ENCODE results near the gene HOXB5. TPM values are rescaled to one million over a fixed set of nuclear protein-coding genes. Genes with fewer than 3 reads are reported as not detected.

HOXB5 gene
- total RNA-seq, 2 donors from 2014 or later, result 11.0 to 22.7 TPM

DNA sequence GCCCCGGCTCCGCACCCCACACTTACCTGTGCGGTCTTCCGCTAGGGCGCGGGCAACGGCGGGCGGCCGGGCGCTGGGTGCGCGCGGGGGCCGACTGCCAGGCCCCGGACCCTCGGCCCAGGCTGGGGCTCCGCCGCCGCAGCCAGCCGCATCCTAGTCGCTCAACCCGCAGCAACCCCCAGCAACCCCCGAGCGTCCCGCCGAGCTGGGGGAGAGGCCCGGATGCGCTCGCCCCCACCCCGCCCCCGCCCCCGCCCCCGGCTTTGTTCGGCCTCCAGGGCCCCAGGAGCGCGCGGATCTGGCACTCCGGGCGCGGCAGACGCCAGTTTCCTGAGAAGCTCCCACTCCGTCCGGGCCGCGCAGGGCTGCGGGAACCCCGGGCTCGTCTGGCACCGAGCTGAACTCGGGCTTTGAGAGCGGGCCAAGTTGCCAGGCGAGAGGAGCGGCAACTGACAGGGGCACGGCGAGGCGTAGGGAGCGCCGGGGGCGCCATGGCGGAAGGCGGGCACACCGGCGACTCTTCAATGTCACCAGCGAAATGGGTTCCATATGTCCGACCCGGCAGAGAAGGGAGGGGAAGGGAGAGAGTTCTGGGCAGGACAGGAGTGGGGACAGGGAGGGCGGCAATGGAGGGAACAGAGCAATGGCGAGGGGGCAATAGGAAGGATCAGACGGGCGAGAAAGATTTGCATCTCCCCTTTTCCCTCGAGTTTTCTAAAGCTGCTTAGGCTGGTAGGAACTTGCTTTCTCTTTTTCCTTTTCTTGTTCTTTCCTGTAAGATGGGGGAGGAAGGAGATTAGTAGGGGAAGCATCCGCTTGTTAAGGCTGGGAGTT, 29.2 kb downstream of the HOXB5 start:
- peak overlapping the region; percentile 48 to 61 for H3K9ac ChIP-seq (ENCODE audit: low read depth in 2 of 2, low read length in 2 of 2)

GRCh38 chr17:48563867-48564187, 29.8 kb downstream of the HOXB5 start:
- no peak for DNase-seq
- TF ChIP-seq, protein P1, sequence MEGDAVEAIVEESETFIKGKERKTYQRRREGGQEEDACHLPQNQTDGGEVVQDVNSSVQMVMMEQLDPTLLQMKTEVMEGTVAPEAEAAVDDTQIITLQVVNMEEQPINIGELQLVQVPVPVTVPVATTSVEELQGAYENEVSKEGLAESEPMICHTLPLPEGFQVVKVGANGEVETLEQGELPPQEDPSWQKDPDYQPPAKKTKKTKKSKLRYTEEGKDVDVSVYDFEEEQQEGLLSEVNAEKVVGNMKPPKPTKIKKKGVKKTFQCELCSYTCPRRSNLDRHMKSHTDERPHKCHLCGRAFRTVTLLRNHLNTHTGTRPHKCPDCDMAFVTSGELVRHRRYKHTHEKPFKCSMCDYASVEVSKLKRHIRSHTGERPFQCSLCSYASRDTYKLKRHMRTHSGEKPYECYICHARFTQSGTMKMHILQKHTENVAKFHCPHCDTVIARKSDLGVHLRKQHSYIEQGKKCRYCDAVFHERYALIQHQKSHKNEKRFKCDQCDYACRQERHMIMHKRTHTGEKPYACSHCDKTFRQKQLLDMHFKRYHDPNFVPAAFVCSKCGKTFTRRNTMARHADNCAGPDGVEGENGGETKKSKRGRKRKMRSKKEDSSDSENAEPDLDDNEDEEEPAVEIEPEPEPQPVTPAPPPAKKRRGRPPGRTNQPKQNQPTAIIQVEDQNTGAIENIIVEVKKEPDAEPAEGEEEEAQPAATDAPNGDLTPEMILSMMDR (IDR thresholded peaks at IDR 0.05), result no peak
- Histone ChIP-seq H3K9ac (ENCODE audit: low read depth in 2 of 2, low read length in 2 of 2) (peak overlapping the region in 1 of 2 donors; percentile 61), H3K4me1 (peaks cover 21% of the 10 kb centered on the region), H3K9me3 (no peaks in the 10 kb centered on the region), H3K36me3 (no peaks in the 10 kb centered on the region), H3K4me3 (peak overlapping the region; percentile 14), H3K27me3 (no peaks in the 10 kb centered on the region), H3K27ac (peak overlapping the region; percentile 13)
- intact Hi-C loops (cut with DNase I), result no loop called here

More for the DNA sequence above, 29.2 kb downstream of the HOXB5 start:
- TF ChIP-seq, protein P1 (IDR thresholded peaks at IDR 0.05), result no peak
- Histone ChIP-seq H3K4me3 (peak overlapping the region; percentile 14), H3K9me3 (no peaks in the 10 kb centered on the region), H3K27me3 (no peaks in the 10 kb centered on the region), H3K36me3 (no peaks in the 10 kb centered on the region), H3K4me1 (peaks cover 21% of the 10 kb centered on the region), H3K27ac (peak overlapping the region; percentile 13)
- intact Hi-C loops (cut with DNase I), result no loop called here
- no peak for DNase-seq

DNA sequence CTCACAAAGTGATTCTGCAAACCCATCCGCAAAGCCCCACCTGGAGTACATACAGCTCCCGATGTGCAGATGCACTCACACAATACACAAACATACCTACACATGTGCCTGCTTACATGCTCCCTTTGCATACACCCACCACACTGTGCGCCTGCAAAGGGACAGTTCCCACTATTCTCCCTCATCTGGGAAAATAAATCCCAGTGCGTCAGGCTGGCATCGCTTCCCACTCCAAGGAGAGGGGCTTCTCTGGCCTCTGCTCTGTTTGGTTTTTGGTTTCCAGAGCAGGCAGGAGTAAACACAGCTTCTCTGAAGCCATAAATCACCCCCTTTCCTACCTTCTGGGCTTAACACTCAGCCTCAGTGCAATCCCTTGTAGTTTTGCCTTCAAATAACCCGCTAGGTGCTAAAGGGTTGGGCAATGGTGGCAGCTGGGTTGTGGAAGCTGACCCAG, 30.2 kb downstream of the HOXB5 start:
- intact Hi-C loops (cut with DNase I), result no loop called here
- Histone ChIP-seq H3K27me3 (no peaks in the 10 kb centered on the region), H3K36me3 (no peaks in the 10 kb centered on the region), H3K4me1 (peaks cover 19% of the 10 kb centered on the region), H3K4me3 (no peak overlapping the region), H3K9me3 (no peaks in the 10 kb centered on the region), H3K9ac (ENCODE audit: low read depth in 2 of 2, low read length in 2 of 2) (no peak overlapping the region), H3K27ac (peak overlapping the region; percentile 13)
- no peak for DNase-seq
- TF ChIP-seq, protein P1 (IDR thresholded peaks at IDR 0.05), result no peak

DNA sequence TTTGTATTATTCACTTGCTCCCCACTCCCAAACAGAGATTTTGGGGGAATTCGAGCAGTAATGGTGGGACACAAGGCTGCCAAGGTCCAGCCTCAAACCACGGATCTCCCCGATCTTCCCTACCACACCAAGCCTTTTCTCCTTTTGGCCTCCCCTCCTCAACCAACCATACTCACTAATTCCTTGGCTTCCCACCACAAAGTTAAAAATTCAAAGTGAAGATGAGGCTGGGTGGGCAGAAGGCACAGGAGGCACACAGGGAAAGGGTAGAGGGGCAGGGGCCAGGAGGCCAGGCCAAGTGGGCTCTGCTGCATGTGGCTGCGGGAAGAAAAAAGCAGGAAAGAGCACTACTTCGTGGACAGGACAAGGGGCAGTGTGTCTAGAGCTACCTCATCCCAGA, 30.6 kb downstream of the HOXB5 start:
- DNase-seq, result no peak
- Histone ChIP-seq H3K9me3 (no peaks in the 10 kb centered on the region), H3K27me3 (no peaks in the 10 kb centered on the region), H3K27ac (no peak overlapping the region), H3K4me3 (no peak overlapping the region), H3K4me1 (peaks cover 15% of the 10 kb centered on the region), H3K36me3 (no peaks in the 10 kb centered on the region), H3K9ac (ENCODE audit: low read depth in 2 of 2, low read length in 2 of 2) (no peak overlapping the region)
- intact Hi-C loops (cut with DNase I), result no loop called here
- TF ChIP-seq, protein P1 (IDR thresholded peaks at IDR 0.05), result no peak

DNA sequence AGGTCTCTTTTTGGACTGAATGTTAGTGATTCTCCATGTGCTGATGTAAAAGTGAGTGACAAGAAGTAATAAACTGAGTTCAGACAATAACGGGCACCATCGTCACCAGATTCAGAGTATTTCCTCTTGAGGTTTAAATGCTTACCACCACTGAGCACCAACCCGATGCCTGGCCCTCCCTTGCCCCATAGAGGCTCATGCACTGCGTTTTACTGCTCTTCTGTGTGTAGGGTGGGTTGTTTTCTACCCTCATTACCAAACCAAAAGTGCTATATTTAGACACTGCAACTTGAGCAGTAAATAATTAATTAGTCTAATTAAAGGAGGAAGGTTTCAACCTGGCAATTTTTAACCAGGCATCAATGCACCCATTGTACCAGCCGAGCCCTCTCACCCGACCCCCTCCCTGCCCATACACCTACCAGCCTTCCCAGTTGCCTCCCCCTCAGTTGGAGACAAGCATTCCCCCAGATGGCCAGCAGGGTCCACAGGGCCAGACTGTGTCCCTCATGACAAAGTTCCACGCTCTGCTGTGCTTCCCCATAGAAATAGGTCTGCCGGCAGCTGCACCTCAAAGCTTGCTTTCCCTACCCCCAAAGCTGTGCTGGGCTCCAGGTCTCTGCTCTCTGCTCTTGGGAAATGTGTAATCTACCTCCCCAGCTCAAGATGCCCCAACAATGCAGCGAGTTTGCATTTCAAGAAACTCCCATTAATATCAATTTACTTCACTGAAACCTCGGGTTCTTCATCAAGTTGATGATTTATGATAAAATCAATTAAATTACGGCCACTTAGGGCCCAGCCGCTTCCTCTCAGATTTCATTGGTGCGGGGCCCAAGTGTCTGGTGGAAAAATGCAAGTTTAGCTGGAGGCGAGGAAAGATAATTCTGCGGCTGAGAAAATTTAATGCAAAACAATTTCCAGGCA, 31.4 kb downstream of the HOXB5 start:
- H3K9me3 ChIP-seq, result no peaks in the 10 kb centered on the region
- H3K27me3 ChIP-seq, result no peaks in the 10 kb centered on the region
- no peak overlapping the region for H3K9ac ChIP-seq (ENCODE audit: low read depth in 2 of 2, low read length in 2 of 2)
- no peak overlapping the region for H3K4me3 ChIP-seq
- intact Hi-C loops (cut with DNase I), result no loop called here
- peak overlapping the region; percentile 59 for H3K27ac ChIP-seq
- H3K4me1 ChIP-seq, result peaks cover 12% of the 10 kb centered on the region
- DNase-seq, result no peak
- TF ChIP-seq, protein P1 (IDR thresholded peaks at IDR 0.05), result no peak
- H3K36me3 ChIP-seq, result no peaks in the 10 kb centered on the region

Data from colonic mucosa (tissue), 4 donors.